ENCODE results near the gene FRY. TPM values are rescaled to one million over a fixed set of nuclear protein-coding genes. Genes with fewer than 3 reads are reported as not detected.

FRY gene
- total RNA-seq, 4 donors from 2014 or later: 99.5 to 285 (median 158) TPM

DNA sequence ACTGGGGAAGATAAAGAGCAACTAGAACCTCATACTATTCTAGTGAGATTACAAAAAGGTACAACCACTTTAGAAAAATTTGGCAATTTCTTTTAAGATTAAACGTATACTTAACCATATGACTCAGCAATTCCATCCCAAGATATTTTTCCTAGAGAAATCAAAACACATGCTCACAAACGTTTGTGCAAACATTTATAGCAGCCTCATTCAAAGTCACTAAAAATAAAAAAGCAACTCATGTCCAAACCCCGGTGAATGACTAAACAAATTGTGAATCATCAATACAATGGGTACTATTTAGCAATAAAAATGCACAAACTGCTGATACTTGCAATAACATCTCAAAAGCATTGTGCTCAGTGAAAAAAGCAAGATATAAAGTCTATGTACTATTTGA is 121.5 kb downstream of the FRY start:
- no peaks in the 10 kb centered on the region for H3K9me3 ChIP-seq
- TF ChIP-seq CTCF (IDR thresholded peaks at IDR 0.05) (no peak), POLR2AphosphoS5 (IDR thresholded peaks at IDR 0.05) (no peak), POLR2A (IDR thresholded peaks at IDR 0.05) (no peak), EP300 (IDR thresholded peaks at IDR 0.05) (no peak)
- H3K27ac ChIP-seq: no peak overlapping the region
- no peaks in the 10 kb centered on the region for H3K36me3 ChIP-seq
- H3K4me1 ChIP-seq: peaks cover 5 to 24% (median 16%) of the 10 kb centered on the region in 3 donors
- no peaks in the 10 kb centered on the region for H3K27me3 ChIP-seq
- no peak overlapping the region for H3K4me3 ChIP-seq
- 18 to 19% methylated on average over 3 of the region's 3 CpGs for whole genome bisulfite sequencing, 2 donors (ENCODE audit: low coverage in 1 of 2)
- ATAC-seq: no peak

DNA sequence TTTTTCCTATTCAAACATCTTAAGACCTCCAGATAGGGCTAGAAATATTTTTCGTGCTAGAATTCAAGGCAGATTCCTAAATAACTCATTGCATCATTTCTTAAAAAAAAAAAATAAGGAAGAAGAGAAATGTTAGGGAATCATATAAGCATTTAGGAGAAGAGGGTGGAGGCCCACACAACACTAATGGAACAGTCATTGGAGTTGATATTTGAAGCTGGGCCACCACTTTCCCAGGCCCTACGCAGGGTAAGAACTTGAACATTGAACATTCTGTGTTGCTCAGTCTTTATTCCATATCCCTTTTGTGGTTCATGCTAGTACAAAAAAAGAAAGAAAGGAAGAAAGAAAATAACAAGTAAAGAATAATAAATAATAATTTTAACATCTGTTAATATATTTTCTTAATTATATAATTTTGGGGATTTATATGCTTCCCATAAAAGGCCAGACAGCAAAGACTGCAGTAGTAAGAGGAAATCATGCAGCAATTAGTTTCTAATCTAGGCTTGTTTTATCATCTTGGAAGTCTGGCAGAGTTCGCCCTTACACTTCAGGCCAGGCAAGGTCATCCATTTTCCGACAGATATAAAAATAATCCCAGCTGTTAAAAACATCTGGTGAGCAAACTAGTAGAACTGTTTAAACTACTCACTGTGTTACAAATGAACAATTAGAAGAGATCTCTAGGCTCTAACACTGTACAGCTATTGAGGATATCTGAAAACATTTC is 127.7 kb downstream of the FRY start:
- Histone ChIP-seq H3K9me3 (no peaks in the 10 kb centered on the region), H3K4me1 (peaks cover 0 to 10% (median 2%) of the 10 kb centered on the region in 3 donors), H3K36me3 (peaks cover 0 to 7% of the 10 kb centered on the region in 2 donors), H3K27me3 (no peaks in the 10 kb centered on the region), H3K4me3 (no peak overlapping the region), H3K27ac (peak overlapping the region in 2 of 4 donors; percentile 3 to 26)
- no peak for ATAC-seq
- TF ChIP-seq EP300 (IDR thresholded peaks at IDR 0.05) (no peak), POLR2AphosphoS5 (IDR thresholded peaks at IDR 0.05) (no peak), POLR2A (IDR thresholded peaks at IDR 0.05) (no peak), CTCF (IDR thresholded peaks at IDR 0.05) (no peak)
- WGBS, 2 donors (ENCODE audit: low coverage in 1 of 2): 39% methylated on average over 4 of the region's 4 CpGs

DNA sequence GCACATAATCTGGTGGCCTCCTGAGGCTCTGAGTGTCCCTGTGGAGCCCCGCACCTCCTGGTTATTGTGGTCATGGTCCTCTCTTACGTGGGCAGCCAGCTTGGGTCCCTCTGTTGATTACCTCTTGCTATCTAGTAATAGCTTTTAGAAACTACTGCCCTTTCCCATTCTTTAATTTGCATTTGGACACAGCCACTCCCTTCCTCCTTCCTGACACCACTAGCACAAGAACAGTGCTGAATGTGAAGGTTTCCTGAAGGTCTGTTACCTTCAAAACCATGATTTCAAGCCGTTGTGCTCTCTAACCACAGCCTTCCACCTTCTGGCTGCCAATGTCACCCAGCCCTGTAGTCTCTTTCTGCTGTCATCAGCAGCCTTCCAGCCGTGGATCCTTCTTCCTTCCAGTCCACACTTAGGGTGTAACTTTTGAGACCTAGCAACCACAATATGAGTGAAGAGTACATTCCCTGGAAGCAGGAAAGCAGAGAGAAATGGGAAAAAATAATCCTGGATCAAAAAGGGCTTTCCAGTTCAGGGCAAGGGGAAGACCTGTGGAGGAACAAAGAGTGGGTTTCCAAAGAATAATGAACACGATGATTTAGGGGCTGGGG is 130.9 kb downstream of the FRY start:
- Histone ChIP-seq H3K9me3 (no peaks in the 10 kb centered on the region), H3K27me3 (no peaks in the 10 kb centered on the region), H3K4me3 (no peak overlapping the region), H3K36me3 (peaks cover 0 to 7% of the 10 kb centered on the region in 2 donors), H3K27ac (no peak overlapping the region), H3K4me1 (peaks cover 0 to 10% (median 2%) of the 10 kb centered on the region in 3 donors)
- no peak for TF ChIP-seq EP300 (IDR thresholded peaks at IDR 0.05)
- no peak for TF ChIP-seq POLR2AphosphoS5 (IDR thresholded peaks at IDR 0.05)
- no peak for TF ChIP-seq POLR2A (IDR thresholded peaks at IDR 0.05)
- no peak for TF ChIP-seq CTCF (IDR thresholded peaks at IDR 0.05)
- no peak for ATAC-seq
- 85 to 94% methylated on average over 2 to 5 of the region's 5 CpGs for WGBS, 2 donors (ENCODE audit: low coverage in 1 of 2)

DNA sequence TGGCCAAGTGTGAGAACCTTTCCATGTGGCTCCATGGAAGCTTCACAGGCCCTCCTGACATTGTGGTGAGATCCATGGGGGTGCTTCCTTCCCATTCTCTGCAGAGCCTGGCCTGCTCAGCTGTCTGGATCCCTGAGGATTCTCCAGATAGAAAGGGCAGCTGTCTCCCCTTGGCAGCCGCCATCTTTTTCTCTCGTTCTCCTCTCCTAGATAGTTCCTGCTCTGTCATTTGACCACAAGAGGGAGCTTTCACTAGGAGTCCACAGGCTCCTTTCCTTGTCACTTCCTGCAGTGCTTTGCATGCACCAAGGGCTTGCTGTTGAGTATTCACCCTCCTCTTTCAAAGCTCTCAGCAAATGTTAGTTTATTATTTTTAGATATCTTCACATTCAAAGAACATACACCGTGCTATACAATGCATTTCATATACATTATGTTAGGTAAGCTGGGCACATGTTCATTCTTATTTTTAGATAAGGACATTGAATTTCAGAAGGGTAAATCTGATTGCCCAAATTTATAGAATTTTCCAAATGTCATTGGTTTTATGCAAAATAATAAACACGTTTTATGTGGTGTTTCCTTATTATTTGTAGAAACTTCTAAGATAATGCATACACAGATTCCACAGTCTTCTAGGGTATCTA is 133.2 kb downstream of the FRY start:
- H3K4me1 ChIP-seq: peaks cover 0 to 8% (median 1%) of the 10 kb centered on the region in 3 donors
- no peaks in the 10 kb centered on the region for H3K9me3 ChIP-seq
- no peaks in the 10 kb centered on the region for H3K27me3 ChIP-seq
- H3K4me3 ChIP-seq: no peak overlapping the region
- TF ChIP-seq CTCF (IDR thresholded peaks at IDR 0.05): peak in 3 of 4 experiments; percentile 8 to 48 (median 24)
- TF ChIP-seq POLR2AphosphoS5 (IDR thresholded peaks at IDR 0.05): no peak
- TF ChIP-seq POLR2A (IDR thresholded peaks at IDR 0.05): no peak
- TF ChIP-seq EP300 (IDR thresholded peaks at IDR 0.05): no peak
- no peak overlapping the region for H3K27ac ChIP-seq
- H3K36me3 ChIP-seq: peaks cover 0 to 7% of the 10 kb centered on the region in 2 donors
- 73 to 83% methylated on average over 4 of the region's 4 CpGs for WGBS, 2 donors (ENCODE audit: low coverage in 1 of 2)
- no peak for ATAC-seq

Measured in gastroesophageal sphincter (tissue), 4 donors.